GM18907 (cell line): Measurements from ENCODE around the gene SMIM10.
"Not testable (repeated sequence)": the region's sequence is repeated elsewhere in the genome, so short reads cannot be mapped to it uniquely, and the experiment has no call there.

ENCODE experiments used
- ATAC-seq: cut with Tn5 transposase; IDR thresholded peaks from one replicate; pipeline ENCODE4 v1.9.1; 2021; ENCODE audit warnings: mild to moderate bottlenecking, moderate library complexity; ENCODE audit not compliant: unreplicated experiment

SMIM10 gene

GRCh38 chrX:134990801-134991481 is at the start of gene SMIM10:
TSS of gene SMIM10 (plus strand) at chrX:134990991. CDS start at chrX:134991096, 105 bp downstream.
- ATAC-seq, result peak; percentile 72

GRCh38 chrX:134946364-134946763 is 44.4 kb upstream of the SMIM10 start:
- not testable (repeated sequence) for ATAC-seq

GRCh38 chrX:134948333-134949241 is 42.2 kb upstream of the SMIM10 start:
- ATAC-seq, result no peak

- ATAC-seq, result no peak
Measured at GRCh38 chrX:134949271-134949670, 41.5 kb upstream of the SMIM10 start.

GRCh38 chrX:134957836-134958235 is 33.0 kb upstream of the SMIM10 start:
- ATAC-seq, result no peak

- ATAC-seq, result not testable (repeated sequence)
Measured at GRCh38 chrX:134960366-134960765, 30.4 kb upstream of the SMIM10 start.

GRCh38 chrX:134963041-134963440 is 27.8 kb upstream of the SMIM10 start:
- no peak for ATAC-seq

- no peak for ATAC-seq
Measured at GRCh38 chrX:134969726-134970125, 21.1 kb upstream of the SMIM10 start.

- no peak for ATAC-seq
Measured at GRCh38 chrX:134971926-134972325, 18.9 kb upstream of the SMIM10 start.

GRCh38 chrX:134975516-134975915 is 15.3 kb upstream of the SMIM10 start:
- ATAC-seq, result no peak

GRCh38 chrX:134981910-134982309 is 8.9 kb upstream of the SMIM10 start:
- no peak for ATAC-seq

GRCh38 chrX:134982748-134983147 is 8.0 kb upstream of the SMIM10 start:
- no peak for ATAC-seq

- no peak for ATAC-seq
Measured at GRCh38 chrX:134985479-134985878, 5.3 kb upstream of the SMIM10 start.

GRCh38 chrX:134990475-134990800 is 353 bp upstream of the SMIM10 start:
- ATAC-seq, result no peak

GRCh38 chrX:134997646-134998045 is 6.9 kb downstream of the SMIM10 start:
- no peak for ATAC-seq

GRCh38 chrX:134998246-134998645 is 7.5 kb downstream of the SMIM10 start:
- no peak for ATAC-seq

GRCh38 chrX:134999469-134999868 is 8.7 kb downstream of the SMIM10 start:
- ATAC-seq, result no peak

GRCh38 chrX:135000516-135000915 is 9.7 kb downstream of the SMIM10 start:
- no peak for ATAC-seq

GRCh38 chrX:135003876-135004623 is 13.3 kb downstream of the SMIM10 start:
- ATAC-seq, result peak; percentile 91

- ATAC-seq, result no peak
Measured at GRCh38 chrX:135006187-135006586, 15.4 kb downstream of the SMIM10 start.

GRCh38 chrX:135009057-135009610 is 18.3 kb downstream of the SMIM10 start:
- no peak for ATAC-seq
